Measurements from ENCODE around the gene SMYD3.

- TF ChIP-seq CTCF (IDR thresholded peaks at IDR 0.05; ENCODE audit: insufficient read depth, low read length), result no peak
- no peak for TF ChIP-seq REST (IDR thresholded peaks at IDR 0.05; ENCODE audit: insufficient replicate concordance, low read depth)
- no peak for TF ChIP-seq GABPA (IDR thresholded peaks at IDR 0.05; ENCODE audit: low read depth)
These were observed 791.1 kb downstream of the SMYD3 start for GRCh38 chr1:245715970-245716369.
